ENCODE measurements around the gene UQCC2.

UQCC2 gene

GRCh38 chr6:33651403-33651802 lies 60.1 kb downstream of the UQCC2 start:
- DNase-seq (ENCODE audit: low read depth) = no peak

Measured in stimulated activated CD8-positive, alpha-beta memory T cell treated with anti-CD3 and anti-CD28 coated beads, Interleukin-4, amount 100 ng/mL, for 24 hours (primary cell).